Type B pancreatic cell (in vitro differentiated cells): ENCODE measurements around the gene LTBP1. TPM values are rescaled to one million over a fixed set of nuclear protein-coding genes. Genes with fewer than 3 reads are reported as not detected.

Source experiments
- DNase-seq: peaks from one replicate; pipeline ENCODE4 v3.0.0; 2021; ENCODE audit warnings: mixed read lengths; ENCODE audit not compliant: unreplicated experiment; ENCODE audit errors: extremely low spot score
- H3K27ac Mint-ChIP-seq: 2 replicates; pipeline ENCODE4 v1.8.0; 2021; ENCODE audit warnings: mild to moderate bottlenecking, mixed read lengths
- H3K27me3 Mint-ChIP-seq: 2 replicates; pipeline ENCODE4 v1.8.0; 2021; ENCODE audit warnings: mixed read lengths
- H3K36me3 Mint-ChIP-seq: 2 replicates; pipeline ENCODE4 v1.8.0; 2021; ENCODE audit warnings: mixed read lengths
- H3K4me1 Mint-ChIP-seq: one replicate; pipeline ENCODE4 v1.8.0; 2021; ENCODE audit warnings: mixed read lengths; ENCODE audit not compliant: unreplicated experiment
- H3K4me3 Mint-ChIP-seq: 2 replicates; pipeline ENCODE4 v1.8.0; 2021; ENCODE audit warnings: mild to moderate bottlenecking, mixed read lengths
- H3K9me3 Mint-ChIP-seq: 2 replicates; pipeline ENCODE4 v1.8.0; 2021; ENCODE audit warnings: mixed read lengths
- CTCF ChIP-seq: fragments of 200-600 bp; sonication (generic); conservative IDR thresholded peaks from 2 replicates; pipeline ENCODE4 v1.5.0; 2021; ENCODE audit warnings: antibody characterized with exemption, mild to moderate bottlenecking
- total RNA-seq: library from RNA; stranded (reverse); gene quantifications from 2 replicates; pipeline ENCODE4 v1.2.1, GENCODE V29; 2021; ENCODE audit warnings: low replicate concordance

The LTBP1 gene
- total RNA-seq, 1 donor from 2014 or later, result 53.3 TPM

DNA sequence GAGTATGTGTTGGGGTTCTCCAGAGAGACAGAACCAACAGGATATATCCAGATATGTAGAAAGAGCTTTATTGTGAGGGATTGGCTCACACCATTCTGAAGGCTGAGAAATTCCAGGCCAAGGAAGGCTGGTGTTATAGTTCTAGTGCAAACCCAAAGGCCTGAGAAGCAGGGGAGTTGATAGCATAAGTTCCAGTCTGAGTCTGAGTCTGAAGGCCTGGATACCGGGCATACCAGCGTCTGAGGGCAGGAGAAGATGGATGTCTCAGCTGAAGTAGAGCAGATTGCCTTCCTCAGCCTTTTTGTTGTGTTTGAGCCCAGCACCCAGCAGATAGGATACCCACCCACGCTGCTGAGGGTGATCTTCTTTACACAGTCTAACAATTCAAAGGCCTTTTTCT lies 318.0 kb downstream of the LTBP1 start:
- DNase-seq, result no peak
- Mint-ChIP-seq H3K4me3 (no peak overlapping the region), H3K9me3 (no peaks in the 10 kb centered on the region), H3K27me3 (no peaks in the 10 kb centered on the region), H3K4me1 (peaks cover 3% of the 10 kb centered on the region), H3K36me3 (peaks cover 5% of the 10 kb centered on the region), H3K27ac (no peak overlapping the region)
- no peak for TF ChIP-seq CTCF

DNA sequence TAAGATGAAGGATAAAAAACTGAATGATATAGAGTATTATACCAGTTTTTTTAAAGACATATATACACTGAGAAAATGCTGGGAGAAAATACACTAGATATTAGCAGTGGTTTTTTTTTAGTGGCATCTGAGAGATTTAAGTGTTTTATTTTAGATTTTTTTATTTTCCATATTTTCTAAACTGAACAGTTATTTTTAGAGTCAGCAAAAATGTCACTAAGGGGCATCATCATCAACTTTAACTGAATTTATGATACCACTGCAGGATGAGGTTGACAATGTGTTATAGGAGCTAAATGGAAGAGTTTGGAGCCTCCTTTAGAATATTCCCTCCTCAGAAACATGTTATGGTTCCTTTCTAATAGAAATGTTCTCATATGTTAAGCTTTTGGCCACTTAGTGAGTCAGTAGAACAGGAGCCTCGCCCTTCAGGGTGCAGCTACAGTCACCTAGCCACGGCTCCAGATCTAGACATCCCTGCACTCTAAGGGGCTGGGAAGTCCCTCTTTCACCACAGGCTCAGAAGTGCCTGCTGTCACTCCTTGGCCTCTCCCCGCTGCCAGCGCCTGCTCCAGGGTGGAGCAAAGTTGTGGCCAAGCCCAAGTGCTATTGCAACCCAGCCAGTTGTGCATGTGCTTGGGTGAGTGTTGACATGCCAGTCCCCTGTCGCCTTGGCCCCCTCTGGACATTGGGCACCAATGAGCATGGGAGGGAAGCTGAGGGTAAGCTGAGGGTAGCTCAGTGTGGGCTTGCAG lies 319.0 kb downstream of the LTBP1 start:
- TF ChIP-seq CTCF, result no peak
- Mint-ChIP-seq H3K4me3 (no peak overlapping the region), H3K36me3 (peaks cover 9% of the 10 kb centered on the region)

GRCh38 chr2:33266467-33266866 lies 319.7 kb downstream of the LTBP1 start:
- DNase-seq, result no peak
- no peak overlapping the region for H3K4me3 Mint-ChIP-seq
- peaks cover 9% of the 10 kb centered on the region for H3K36me3 Mint-ChIP-seq
- H3K9me3 Mint-ChIP-seq, result no peaks in the 10 kb centered on the region
- no peak for TF ChIP-seq CTCF
- H3K27me3 Mint-ChIP-seq, result no peaks in the 10 kb centered on the region
- peaks cover 7% of the 10 kb centered on the region for H3K4me1 Mint-ChIP-seq
- H3K27ac Mint-ChIP-seq, result no peak overlapping the region

More for the DNA sequence above, 319.0 kb downstream of the LTBP1 start:
- no peak for DNase-seq
- Mint-ChIP-seq H3K27me3 (no peaks in the 10 kb centered on the region), H3K4me1 (peaks cover 7% of the 10 kb centered on the region), H3K9me3 (no peaks in the 10 kb centered on the region), H3K27ac (no peak overlapping the region)

DNA sequence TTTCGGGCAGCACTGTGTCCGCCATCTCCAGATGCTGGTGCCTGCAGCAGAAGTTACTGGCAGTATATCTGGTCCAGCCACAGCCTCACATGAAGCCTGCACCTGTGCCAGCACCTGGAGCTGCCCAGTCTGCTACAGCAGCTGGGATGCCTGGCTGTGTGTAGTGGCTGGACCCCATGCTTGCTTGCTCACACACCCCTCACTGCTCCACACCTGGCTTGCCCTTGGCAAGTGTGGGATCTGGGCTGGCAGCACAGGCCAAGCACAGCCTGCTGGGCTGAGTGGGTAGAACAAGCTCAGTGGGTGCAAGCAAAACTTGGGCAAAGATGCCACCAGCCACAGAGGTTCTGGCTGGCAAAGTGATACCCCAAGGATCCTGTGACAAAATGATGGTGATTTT lies 320.3 kb downstream of the LTBP1 start:
- H3K4me1 Mint-ChIP-seq, result peaks cover 7% of the 10 kb centered on the region
- no peaks in the 10 kb centered on the region for H3K9me3 Mint-ChIP-seq
- H3K36me3 Mint-ChIP-seq, result peaks cover 9% of the 10 kb centered on the region
- no peaks in the 10 kb centered on the region for H3K27me3 Mint-ChIP-seq
- no peak overlapping the region for H3K27ac Mint-ChIP-seq
- TF ChIP-seq CTCF, result no peak
- DNase-seq, result no peak
- no peak overlapping the region for H3K4me3 Mint-ChIP-seq

DNA sequence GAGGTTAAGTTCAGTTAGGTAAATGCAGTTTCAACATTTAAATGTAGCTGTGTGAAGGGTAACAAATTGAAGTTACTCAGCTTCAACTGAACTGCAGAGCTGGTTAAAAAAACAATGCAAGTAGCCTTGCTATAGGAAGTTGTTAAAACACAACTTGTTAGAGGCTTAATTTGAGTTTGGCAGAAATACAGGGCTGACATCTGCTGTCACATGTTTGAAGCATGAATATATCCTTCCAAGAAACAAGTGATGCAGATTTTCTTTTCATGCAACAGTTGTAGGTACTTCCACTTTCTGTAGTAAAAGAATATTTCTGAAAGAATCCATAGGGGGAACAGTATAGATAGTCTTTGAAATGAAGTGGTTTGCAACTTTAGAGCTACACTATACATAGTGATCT lies 321.0 kb downstream of the LTBP1 start:
- Mint-ChIP-seq H3K36me3 (peaks cover 9% of the 10 kb centered on the region), H3K4me3 (no peak overlapping the region), H3K27me3 (no peaks in the 10 kb centered on the region), H3K27ac (no peak overlapping the region), H3K4me1 (peaks cover 7% of the 10 kb centered on the region), H3K9me3 (no peaks in the 10 kb centered on the region)
- no peak for TF ChIP-seq CTCF
- no peak for DNase-seq
